ENCODE measurements around the gene NPAT.

- TF ChIP-seq PAX8 (IDR thresholded peaks at IDR 0.05) (no peak), POLR2A (IDR thresholded peaks at IDR 0.05; ENCODE audit: low read depth, low read length) (peak; percentile 38), CTCF (IDR thresholded peaks at IDR 0.05 in 2 of 3, conservative IDR thresholded peaks at IDR 0.05 in 1 of 3; ENCODE audit: control insufficient read depth in 2 of 3, extremely low read depth in 1 of 3, insufficient read depth in 1 of 3, low read depth in 3 of 3, low read length in 3 of 3) (no peak), EP300 (IDR thresholded peaks at IDR 0.05; ENCODE audit: borderline replicate concordance in 1 of 2, control insufficient read depth in 1 of 2, low read depth in 2 of 2, low read length in 2 of 2) (no peak), ZNF24 (IDR thresholded peaks at IDR 0.05) (no peak), TCF12 (IDR thresholded peaks at IDR 0.05; ENCODE audit: low read depth, low read length) (no peak), CREB1 (IDR thresholded peaks at IDR 0.05; ENCODE audit: low read depth) (no peak), IRF3 (IDR thresholded peaks at IDR 0.05) (no peak), NRF1 (conservative IDR thresholded peaks at IDR 0.05; ENCODE audit: low read depth, low read length) (no peak), BCL3 (IDR thresholded peaks at IDR 0.05; ENCODE audit: borderline replicate concordance, insufficient read depth, low read depth, low read length, poor library complexity, severe bottlenecking) (no peak), ZBED1 (IDR thresholded peaks at IDR 0.05; ENCODE audit: borderline replicate concordance) (no peak)
These were observed 16.3 kb downstream of the NPAT start for GRCh38 chr11:108206171-108206570.
